Prostate gland (tissue), 2 donors: ENCODE results near the gene AAR2.

Experiments
- POLR2A ChIP-seq: fragments of 450-650 bp; IDR thresholded peaks from one replicate; pipeline ENCODE4 v1.6.1; 2016; ENCODE audit warnings: antibody characterized with exemption, mild to moderate bottlenecking
- TF ChIP-seq, protein P1 (sequence below), 4 experiments: fragments of 200-600 bp in 2 of 4; fragments of 450-650 bp in 2 of 4; sonication (generic) in 2 of 4; IDR thresholded peaks; 1 replicate in 3 of 4; 2 replicates in 1 of 4; pipeline ENCODE4 v1.5.1; 2016 to 2019; ENCODE audit warnings: antibody characterized with exemption in 4 of 4, mild to moderate bottlenecking in 2 of 4, moderate library complexity in 2 of 4

DNA sequence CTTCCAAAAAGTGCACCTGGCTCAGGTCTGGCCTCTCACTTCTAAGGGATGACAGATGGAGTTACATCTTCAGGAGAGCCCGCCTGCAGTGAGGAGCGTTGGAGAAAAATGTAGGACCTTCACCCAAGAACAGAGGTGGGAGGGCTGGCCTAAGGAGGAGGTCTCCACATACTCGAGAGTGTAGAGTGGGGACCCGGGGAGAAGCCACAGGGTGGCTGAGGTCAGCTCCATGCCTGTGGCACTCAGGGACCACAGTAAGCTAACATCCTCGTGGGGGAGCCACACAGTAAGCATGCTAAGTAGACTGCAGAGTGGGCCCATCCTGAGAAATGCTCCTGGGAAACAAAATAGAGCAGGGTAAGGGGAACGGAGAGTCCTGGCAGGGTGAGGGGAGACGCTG, 24.0 kb downstream of the AAR2 start:
- TF ChIP-seq, protein P1, sequence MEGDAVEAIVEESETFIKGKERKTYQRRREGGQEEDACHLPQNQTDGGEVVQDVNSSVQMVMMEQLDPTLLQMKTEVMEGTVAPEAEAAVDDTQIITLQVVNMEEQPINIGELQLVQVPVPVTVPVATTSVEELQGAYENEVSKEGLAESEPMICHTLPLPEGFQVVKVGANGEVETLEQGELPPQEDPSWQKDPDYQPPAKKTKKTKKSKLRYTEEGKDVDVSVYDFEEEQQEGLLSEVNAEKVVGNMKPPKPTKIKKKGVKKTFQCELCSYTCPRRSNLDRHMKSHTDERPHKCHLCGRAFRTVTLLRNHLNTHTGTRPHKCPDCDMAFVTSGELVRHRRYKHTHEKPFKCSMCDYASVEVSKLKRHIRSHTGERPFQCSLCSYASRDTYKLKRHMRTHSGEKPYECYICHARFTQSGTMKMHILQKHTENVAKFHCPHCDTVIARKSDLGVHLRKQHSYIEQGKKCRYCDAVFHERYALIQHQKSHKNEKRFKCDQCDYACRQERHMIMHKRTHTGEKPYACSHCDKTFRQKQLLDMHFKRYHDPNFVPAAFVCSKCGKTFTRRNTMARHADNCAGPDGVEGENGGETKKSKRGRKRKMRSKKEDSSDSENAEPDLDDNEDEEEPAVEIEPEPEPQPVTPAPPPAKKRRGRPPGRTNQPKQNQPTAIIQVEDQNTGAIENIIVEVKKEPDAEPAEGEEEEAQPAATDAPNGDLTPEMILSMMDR (IDR thresholded peaks at IDR 0.05), result no peak
- no peak for TF ChIP-seq POLR2A
